ENCODE results near the gene NDRG4.

DNA sequence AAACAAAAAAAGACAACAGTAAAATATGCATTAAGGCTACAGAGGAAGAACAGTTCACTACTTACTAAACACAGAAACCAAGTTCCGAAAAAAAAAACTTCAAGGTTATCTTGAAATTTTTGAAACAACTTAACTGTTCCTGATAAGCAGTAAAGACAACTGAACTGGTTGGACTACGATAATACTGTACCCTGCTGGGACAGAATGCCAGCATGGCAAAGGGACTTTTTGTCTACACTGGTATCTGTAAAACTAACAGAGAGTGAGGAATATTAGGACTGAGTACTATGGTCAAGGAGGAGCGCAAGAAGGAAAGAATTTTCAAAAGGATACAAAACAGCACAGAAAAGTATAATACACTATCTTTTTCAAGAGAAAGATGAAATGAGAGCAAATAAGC is 35.2 kb downstream of the NDRG4 start:
- TF ChIP-seq EZH2 (IDR thresholded peaks at IDR 0.05; ENCODE audit: borderline replicate concordance), result no peak
- TF ChIP-seq, protein P1, sequence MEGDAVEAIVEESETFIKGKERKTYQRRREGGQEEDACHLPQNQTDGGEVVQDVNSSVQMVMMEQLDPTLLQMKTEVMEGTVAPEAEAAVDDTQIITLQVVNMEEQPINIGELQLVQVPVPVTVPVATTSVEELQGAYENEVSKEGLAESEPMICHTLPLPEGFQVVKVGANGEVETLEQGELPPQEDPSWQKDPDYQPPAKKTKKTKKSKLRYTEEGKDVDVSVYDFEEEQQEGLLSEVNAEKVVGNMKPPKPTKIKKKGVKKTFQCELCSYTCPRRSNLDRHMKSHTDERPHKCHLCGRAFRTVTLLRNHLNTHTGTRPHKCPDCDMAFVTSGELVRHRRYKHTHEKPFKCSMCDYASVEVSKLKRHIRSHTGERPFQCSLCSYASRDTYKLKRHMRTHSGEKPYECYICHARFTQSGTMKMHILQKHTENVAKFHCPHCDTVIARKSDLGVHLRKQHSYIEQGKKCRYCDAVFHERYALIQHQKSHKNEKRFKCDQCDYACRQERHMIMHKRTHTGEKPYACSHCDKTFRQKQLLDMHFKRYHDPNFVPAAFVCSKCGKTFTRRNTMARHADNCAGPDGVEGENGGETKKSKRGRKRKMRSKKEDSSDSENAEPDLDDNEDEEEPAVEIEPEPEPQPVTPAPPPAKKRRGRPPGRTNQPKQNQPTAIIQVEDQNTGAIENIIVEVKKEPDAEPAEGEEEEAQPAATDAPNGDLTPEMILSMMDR (IDR thresholded peaks at IDR 0.05; ENCODE audit: poor library complexity), result no peak

Data from hepatocyte (in vitro differentiated cells).